SKM-1 (cell line): ENCODE data around the gene NAGPA.
A peak's percentile ranks its signal among the peaks of the same experiment; 100 is the strongest.

Experiments used
- DNase-seq: peaks from one replicate; lab custom pipeline; 2025; ENCODE audit not compliant: unreplicated experiment; lab: John Stamatoyannopoulos, UW

NAGPA gene

DNA sequence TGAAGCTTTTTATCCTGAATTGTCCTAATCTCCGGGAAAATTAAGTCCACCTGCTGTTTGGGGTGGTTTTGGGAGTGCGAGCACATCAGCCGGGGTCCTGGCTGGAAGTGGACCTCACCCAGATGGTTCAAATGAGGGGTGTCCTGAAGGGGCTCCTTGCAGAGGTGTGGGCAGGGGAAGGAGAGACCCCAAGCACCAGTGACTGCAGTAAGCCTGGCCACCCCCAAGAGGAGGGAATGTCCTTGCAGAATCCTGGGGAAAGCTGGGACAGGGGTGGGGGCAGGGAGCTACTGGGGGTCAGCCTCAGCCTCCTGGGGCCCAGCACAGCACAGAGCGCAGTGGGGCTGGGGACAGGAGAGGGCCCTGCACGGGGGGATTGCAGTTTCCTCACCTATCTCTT is 29.4 kb downstream of the NAGPA start:
- DNase-seq = no peak

DNA sequence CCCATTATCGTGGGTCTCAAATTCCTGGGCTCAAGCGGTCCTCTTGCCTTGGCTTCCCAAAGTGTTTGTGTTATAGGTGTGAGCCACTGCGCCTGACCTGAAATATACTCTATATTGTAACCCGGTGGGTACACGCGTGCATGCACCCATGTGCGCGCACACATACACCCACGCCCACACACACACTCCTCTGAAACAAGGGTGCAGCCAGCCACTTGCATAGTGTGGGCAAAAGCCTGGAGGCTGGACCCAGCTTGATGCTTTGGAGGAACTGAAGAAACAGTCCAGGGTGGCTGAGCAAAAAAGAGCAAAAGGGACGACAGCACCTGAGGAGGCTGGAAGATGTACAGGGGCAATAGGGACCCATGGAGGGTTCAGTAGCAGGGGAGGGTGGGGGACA is 29.9 kb downstream of the NAGPA start:
- DNase-seq = no peak

DNA sequence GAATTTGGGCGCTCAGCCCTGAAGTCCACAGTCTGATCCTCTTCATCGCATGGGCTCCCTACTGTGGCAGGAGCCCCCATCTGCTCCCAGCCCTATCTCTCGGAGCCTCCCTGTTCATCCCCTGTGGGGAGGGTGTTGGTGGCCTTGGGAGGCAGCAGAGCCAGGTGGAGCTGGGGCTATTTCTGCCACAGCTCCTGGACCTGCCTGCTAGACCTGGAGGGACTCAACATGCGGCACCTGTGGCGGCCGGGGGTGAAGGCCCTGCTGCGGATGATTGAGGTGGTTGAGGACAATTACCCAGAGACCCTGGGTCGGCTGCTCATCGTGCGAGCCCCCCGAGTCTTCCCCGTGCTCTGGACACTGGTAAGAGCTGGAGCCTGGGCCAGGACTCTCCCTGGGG is 30.5 kb downstream of the NAGPA start:
- no peak for DNase-seq

DNA sequence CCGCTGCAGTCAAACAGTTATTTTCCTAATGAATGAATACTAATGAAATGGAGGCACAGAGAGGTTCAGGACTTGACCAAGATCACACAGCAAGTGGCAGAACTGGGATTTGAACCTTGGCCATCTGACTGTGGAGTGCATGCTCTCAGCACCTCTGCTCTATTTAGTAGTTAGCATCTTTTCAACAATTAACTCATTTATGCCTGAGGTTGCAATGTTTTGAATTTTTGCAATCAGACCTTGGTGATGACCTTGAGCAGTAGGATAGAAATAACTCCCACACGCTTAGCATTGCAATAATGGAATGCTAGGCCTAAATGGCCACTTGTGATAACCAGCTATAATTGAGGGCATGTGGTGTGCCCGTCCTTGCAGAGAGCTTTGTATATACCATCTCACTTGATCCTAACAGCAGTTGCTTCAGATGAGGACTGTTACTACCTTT is 31.0 kb downstream of the NAGPA start:
- no peak for DNase-seq

DNA sequence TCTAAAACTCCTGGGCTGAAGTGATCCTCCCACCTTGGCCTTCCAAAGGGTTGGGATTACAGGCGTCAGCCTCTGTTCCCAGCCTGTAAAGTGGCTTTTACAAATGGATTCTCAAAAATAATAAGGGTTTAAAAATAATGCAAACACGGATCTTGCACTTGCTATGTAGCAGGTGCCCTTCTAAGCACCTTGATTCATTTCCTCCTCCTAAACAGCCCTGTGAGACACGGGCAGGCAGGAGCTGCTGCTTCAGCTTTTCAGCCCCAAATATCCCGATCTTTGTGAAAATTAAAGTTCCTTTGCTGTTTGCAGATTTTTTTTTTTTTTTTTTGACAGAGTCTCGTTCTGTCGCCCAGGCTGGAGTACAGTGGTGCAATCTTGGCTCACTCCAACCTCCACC is 31.7 kb downstream of the NAGPA start:
- no peak for DNase-seq

DNA sequence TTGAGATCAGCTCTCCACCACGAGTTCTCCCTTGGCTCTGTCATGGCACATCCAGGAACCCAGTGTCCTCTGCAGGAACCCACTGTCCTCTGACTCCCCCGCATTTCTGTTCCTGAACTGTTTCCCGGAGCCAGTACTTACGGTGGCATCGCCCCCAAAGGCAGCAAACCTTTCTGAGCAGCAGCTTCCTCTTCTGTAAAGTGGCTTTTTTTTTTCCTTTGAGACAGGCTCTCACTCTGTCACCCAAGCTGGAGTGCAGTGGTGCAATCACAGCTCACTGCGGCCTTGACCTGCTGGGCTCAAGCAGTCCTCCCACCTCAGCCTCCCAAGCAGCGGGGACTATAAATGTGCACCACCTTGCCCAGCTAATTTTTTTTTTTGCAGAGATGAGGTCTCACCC is 32.2 kb downstream of the NAGPA start:
- peak; percentile 19 for DNase-seq

DNA sequence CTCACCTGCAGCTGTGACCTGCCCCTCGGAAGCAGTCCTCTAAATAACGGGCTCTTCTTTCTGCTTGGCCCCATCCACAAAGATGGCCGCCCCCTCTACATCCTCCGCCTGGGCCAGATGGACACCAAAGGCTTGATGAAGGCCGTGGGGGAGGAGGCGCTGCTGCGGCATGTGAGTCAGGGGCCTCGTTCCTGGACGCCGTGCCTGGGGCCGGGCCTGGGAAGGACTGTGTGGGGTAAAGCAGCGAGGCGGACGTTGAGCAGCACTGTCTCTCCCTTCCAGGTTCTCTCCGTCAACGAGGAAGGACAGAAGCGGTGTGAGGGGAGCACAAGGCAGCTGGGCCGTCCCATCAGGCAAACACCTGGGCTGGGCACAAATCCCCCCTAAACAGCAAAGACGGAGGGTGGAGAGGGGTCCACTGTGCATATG is 33.1 kb downstream of the NAGPA start:
- DNase-seq = no peak

DNA sequence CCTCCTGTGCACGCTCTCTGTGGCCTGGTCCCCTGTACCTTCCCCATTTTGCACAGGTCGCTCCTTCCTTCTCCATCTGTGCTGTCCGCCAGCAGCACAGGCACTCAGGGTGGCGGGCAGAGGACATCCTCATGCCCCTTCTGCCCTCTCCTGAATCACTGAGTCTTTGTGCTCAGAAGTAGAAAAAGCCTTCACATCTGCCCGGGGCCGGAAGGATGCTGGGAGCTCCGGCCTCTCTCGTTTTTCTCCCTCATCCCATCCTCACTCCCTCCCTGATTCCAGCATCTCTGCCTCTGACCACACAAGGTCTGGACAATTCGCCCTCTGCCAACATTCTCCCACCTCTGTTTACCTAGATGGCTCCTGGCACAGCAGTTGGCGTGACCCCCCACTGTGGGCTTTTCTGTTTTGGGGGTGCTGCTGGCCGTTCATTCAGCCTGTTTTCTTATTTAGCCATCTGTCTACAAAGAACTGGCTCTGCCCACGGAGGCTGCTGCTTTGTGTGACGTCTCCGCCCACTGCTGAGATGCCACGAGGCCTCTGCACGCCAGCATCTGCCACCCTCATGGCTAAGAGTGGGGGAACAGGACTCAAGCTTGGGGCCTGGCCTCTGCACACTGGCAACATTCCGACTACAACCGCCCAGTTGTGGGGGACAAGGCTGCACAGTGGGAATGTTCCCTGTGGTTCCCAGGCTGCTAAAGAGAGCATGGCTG is 38.9 kb downstream of the NAGPA start:
- no peak for DNase-seq

DNA sequence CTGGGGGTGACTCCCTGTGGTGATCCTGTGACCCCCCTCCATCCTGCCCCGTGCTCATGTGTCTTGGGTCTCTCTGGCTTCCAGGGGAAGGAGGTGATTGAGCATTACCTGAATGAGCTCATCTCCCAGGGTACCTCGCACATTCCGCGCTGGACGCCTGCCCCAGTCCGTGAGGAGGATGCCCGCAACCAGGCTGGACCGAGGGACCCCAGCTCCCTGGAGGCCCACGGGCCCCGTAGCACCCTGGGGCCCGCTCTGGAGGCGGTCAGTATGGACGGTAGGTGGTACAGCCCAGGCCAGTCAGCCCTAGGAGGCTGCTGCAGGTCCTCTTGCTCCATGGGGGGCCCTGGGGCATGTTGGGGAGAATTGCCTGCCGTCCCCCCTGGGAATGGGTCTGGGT is 42.0 kb downstream of the NAGPA start:
- no peak for DNase-seq

DNA sequence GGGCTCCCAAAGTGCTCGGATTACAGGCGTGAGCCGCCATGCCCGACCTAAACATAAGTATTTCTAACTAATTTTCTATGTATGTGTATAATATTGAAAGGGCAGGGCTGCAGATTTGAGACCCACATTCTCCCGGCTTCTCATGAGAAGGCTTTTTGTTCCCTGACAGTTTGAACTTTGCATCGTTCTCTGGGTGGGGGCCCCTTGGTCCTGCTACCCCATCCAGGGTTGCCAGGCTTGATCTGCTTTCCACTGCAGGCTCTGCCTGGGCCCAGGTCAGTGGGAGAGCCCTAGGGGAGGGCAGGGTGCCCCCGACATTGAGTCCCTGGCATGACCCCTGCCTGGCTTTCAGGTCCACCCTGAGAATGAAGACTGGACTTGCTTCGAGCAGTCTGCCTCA is 43.3 kb downstream of the NAGPA start:
- DNase-seq = no peak

DNA sequence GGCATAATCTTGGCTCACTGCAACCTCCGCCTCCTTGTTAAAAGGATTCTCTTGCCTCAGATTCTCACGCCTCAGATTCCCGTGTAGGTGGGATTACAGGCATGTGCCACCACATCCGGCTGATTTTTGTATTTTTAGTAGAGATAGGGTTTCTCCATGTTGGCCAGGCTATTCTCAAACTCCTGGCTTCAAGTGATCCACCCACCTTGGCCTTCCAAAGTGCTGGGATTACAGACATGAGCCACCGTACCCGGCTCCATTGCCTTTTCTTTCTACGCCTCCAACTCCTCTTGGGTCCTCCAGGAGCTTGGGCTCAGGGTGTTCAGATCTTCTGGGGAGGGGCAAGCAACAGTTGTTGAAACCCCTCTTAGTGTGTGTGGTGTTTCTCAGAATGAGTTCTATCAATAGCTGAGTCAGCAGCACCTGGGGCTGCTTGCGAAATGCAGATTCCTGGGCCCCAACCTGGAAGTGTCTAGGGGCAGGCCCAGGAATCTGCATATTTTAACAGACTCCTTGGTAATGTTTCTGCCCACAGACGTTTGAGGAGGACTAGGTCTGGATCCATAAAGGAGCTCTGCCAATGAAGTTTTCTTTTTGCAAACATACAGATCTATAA is 44.2 kb downstream of the NAGPA start:
- no peak for DNase-seq

DNA sequence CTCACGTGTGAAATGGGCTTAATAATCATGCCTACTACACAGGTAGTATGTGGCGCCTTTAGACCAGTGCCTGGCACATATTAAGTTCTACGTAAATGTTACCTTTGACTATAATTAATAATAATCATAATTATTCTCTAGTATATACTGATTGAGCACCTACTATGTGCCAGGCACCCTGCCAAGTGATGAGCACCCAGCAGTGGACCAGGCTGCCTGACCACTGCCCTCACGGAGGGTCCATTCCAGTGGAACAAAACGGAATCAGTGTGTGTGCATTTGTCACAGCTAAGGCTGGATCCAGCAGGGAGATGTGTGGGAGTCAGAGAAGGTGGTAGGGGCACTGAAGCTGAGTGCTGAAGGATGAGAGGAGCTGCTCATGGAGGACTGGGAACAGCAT is 45.1 kb downstream of the NAGPA start:
- no peak for DNase-seq

DNA sequence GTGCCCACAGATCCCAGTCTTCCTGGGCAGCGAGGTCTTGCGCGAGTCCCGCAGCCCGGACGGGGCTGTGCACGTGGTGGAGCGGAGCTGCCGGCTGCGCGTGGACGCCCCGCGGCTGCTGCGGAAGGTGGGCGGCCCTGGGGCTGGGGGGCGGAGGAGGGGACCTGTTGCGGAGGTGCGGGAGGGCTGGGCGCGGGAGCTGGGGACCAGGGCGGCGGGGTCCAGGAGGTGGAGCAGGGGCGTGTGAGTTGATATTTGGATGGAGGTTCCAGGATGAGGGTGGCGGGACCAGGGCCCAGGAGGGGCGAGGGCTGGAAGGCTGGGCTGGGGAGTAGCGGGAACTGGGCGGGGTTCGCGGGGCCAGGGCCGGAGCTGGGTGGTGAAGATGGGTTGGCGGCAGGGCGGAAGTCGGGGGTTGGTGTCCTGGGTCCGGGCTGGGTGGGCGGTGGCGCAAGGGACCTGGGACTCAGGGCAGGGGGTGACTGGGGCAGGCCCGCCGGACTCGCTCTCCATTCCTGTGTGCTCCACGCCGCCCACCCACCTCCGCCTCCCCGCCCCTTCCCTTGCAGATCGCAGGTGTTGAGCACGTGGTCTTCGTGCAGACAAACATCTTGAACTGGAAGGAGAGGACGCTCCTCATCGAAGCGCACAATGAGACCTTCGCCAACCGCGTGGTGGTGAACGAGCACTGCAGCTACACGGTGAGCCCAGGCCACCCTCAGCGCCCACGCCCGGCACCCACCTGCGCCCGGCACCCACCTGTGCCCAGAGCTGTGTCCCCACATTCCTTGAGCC is 46.0 kb downstream of the NAGPA start:
- DNase-seq = no peak

DNA sequence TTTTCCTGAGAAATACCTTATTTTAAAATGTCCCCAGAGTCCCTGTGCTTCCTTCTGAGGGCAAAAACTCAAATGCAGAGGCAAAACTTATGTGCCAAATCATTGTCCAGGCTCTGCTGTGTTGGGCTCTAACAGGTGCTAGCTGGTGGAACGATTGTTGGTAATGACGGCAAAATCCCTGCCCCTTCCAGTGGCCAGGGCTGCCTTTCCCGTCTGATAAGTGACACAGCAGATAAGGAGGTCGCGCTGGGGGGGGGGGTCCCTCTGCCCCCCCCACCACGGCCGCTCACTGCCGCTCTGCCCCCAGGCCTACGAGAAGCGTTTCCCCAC is 46.5 kb downstream of the NAGPA start:
- DNase-seq = no peak

DNA sequence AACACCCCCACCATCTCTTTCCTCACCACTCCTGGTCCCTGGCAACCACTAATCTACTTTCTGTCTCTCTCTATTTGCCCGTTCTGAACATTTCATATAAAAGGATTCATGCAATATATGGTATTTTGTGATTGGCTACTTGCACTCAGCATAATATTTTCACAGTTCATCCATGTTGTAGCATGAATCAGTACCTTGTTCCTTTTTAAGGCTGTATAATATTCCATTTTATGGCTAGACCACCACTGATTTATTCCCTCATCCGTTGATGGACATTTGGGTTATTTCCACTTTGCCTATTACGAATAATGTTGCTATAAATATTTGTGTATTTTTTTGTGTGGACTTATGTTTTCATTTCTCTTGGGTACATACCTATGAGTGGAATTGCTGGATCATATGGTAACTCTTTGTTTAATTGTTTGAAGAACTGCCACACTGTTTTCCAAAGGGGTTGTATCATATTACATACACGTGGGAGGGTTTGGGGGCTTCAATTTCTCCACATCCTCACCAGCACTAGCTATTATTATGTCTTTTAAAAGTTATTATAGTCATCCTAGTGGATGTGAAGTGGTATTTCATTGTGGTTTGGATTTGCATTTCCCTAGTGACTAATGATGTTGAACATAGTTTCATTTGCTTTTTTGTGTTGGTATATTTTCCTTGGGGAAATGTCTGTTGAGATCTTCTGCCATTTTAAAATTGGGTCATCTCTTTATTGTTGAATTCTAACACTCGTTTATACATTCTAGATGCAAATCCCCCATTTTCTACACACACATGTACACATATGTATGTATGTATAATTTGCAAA is 49.4 kb downstream of the NAGPA start:
- DNase-seq = no peak

DNA sequence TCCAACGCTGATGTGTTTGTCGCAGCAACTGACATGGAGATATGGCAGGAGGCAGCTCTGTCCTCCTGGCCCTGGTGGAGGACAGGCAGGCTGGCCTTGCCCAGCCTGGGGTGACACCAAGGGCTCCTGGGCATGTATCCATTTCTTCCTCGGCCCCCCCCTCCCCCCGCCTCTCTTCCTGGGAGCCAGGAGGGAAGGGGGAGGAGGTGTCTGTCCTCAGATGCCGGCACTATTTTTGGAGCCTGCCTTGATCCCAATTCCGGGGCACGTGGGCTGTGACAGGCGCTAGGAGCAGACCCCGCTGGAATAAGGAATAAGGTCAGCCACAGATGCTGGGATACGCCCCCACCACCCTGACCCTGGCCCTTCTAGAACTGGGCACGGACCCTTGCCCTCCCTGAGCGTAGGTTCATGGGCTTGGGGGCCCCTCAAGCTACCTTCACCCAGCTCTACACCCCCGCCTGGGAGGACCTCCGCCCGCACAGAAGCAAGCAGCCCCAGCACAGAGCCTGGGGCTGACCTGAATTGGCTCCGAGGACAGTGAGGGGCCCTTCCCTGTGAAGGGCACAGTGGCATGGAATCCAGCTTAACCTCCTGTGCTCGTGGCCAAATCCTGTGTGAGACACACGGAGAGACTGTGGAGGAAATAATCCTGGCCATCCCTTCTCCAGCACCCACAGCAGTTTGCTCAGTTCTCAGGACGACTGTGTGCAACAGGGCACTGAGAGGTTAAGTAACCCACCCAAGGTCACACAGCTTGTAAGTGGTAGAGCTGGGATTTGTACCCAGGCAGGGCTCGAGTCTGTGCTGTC is 51.5 kb downstream of the NAGPA start:
- no peak for DNase-seq

DNA sequence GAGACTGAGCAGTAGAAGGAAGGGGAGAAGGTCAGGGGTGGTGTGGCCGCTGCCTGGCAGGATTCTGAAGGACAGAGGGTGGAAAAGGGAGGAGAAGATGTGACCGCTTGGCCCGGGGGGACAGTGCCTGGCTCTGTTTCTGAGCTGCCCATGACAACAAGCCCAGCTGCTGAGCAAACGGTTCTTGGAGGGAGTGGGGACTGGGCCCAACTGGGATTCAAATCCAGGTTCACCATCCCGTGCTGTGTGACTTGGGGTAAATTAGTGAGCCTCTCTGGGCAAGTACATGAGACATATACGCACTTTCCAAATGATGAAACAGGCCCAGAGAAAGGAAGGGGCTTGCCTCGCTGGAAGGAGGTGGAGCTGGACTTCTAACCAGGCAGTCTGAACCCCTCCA is 52.3 kb downstream of the NAGPA start:
- DNase-seq = no peak

DNA sequence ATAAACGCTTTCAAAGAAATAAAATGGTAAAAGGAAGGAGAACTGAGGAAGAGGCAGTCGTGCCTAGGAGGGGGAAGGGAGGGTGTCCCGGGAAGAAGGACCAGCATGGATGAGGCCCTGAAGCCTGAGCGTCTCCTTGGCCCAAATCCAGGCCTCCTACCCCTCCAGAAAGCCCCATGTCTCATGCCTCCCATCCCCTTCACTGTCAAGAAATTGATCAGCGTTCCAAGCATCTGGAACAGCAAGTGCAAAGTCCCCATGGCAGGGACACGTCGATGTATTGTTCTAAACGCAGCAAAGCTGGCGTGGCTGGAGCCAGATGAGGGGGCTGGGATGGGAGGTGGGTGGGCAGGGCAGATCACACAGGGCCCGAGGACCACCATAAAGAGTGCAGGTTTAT is 53.0 kb downstream of the NAGPA start:
- DNase-seq = no peak

DNA sequence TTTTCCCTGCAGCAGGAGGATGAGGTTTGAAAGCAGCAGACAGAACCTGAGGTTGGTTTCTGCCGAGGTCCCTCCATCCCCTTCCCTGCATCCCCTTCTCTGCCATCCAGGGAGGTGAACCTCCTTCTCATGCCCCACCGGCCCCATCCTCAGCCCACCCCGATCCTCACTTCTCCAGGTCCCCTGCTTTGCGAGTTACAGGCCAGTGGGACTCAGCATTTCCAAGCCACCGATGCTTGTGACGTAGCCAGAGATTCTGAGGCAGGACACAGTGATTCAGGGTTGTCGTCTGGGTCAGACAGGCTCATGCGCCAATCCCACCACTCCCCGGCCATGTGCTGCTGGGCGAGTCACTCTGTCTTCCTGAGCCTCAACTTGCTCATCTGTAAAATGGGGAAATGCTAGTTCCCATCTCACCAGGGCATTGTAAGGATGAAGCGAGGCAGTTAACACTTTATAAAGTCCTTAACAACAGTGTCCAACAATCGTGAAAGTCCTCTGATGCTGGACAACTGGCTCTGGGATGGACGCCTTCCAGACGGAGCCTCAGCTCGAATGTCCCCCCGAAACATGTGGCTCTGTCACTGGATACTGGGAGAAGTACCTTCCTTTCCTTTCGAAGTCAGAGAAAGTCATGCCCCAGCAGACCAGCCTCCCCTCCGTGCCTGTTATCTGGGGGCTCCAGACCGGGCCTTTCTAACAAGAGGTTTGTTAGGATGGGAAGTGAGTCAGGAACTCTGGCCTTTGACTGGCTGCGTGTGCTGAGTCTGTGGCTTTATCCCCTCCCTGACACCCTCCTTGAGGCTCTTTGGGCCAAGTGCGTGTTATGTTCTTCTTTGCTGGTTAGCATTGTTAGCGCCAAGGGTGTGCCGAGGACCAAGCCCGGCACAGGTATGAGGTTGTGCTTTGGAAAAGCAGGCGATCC is 53.7 kb downstream of the NAGPA start:
- no peak for DNase-seq

DNA sequence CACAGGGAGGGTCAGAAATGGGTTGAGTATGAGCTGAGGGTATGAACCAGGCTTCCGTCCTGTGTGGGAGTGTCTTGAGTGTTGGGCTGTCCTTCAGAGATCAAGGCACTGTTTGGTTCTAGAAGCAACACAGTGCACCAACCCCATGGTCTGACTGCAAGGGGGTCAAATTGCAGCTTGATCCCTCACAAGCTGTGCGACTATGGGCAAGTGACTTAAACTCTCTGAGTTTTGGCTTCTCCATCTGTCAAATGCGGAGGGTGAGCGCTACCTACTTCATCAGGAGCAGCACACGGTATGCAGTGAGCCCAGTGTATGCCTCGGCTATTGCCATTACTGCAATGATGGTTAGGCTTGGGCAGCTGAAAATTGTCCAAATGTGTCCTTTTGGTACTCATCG is 54.6 kb downstream of the NAGPA start:
- DNase-seq = no peak
